Esophagus muscularis mucosa (tissue), 4 donors: Measurements from ENCODE around the gene XYLT1.

Experiments used
- EP300 ChIP-seq: sonication (generic); formaldehyde crosslinking; IDR thresholded peaks from one replicate; pipeline ENCODE4 v1.6.1; 2017; ENCODE audit warnings: antibody characterized with exemption
- POLR2A ChIP-seq: fragments of 450-650 bp; IDR thresholded peaks from one replicate; pipeline ENCODE4 v1.6.1; 2017; ENCODE audit warnings: antibody characterized with exemption, moderate library complexity, mild to moderate bottlenecking, low read depth
- TF ChIP-seq, protein P1 (sequence below), 3 experiments: fragments of 200-600 bp in 2 of 3; fragments of 450-650 bp in 1 of 3; sonication (generic) in 2 of 3; IDR thresholded peaks; one replicate each; pipeline ENCODE4 v1.5.1; 2017 to 2019; ENCODE audit warnings: antibody characterized with exemption in 3 of 3, mild to moderate bottlenecking in 2 of 3, moderate library complexity in 1 of 3

DNA sequence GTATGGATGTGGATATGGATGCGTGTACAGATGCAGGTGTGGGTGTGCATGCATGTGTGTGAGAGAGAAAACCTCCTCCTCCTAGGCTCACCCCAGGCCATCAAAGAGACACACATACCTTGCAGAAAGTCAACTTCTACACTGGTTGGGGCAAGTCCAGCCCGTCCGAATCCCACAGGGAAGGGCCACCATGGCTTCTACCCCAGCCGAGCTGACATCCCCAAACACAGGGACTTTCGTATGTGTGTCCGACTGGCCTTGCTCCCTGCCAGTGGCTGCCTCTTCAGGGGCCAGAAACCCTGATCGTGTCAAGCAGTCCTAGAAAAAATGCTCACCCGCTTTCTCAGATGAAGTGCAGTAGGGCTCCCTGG, 134.2 kb downstream of the XYLT1 start:
- TF ChIP-seq, protein P1, sequence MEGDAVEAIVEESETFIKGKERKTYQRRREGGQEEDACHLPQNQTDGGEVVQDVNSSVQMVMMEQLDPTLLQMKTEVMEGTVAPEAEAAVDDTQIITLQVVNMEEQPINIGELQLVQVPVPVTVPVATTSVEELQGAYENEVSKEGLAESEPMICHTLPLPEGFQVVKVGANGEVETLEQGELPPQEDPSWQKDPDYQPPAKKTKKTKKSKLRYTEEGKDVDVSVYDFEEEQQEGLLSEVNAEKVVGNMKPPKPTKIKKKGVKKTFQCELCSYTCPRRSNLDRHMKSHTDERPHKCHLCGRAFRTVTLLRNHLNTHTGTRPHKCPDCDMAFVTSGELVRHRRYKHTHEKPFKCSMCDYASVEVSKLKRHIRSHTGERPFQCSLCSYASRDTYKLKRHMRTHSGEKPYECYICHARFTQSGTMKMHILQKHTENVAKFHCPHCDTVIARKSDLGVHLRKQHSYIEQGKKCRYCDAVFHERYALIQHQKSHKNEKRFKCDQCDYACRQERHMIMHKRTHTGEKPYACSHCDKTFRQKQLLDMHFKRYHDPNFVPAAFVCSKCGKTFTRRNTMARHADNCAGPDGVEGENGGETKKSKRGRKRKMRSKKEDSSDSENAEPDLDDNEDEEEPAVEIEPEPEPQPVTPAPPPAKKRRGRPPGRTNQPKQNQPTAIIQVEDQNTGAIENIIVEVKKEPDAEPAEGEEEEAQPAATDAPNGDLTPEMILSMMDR (IDR thresholded peaks at IDR 0.05): no peak
- TF ChIP-seq POLR2A (no peak), EP300 (no peak)
